Type B pancreatic cell (in vitro differentiated cells): Measurements from ENCODE around the gene PAQR5. TPM values are rescaled to one million over a fixed set of nuclear protein-coding genes. Genes with fewer than 3 reads are reported as not detected.
"Not testable (repeated sequence)": the region's sequence is repeated elsewhere in the genome, so short reads cannot be mapped to it uniquely, and the experiment has no call there.

Experiments
- DNase-seq: peaks from one replicate; pipeline ENCODE4 v3.0.0; 2021; ENCODE audit warnings: mixed read lengths; ENCODE audit not compliant: unreplicated experiment; ENCODE audit errors: extremely low spot score
- H3K27ac Mint-ChIP-seq: 2 replicates; pipeline ENCODE4 v1.8.0; 2021; ENCODE audit warnings: mild to moderate bottlenecking, mixed read lengths
- H3K27me3 Mint-ChIP-seq: 2 replicates; pipeline ENCODE4 v1.8.0; 2021; ENCODE audit warnings: mixed read lengths
- H3K36me3 Mint-ChIP-seq: 2 replicates; pipeline ENCODE4 v1.8.0; 2021; ENCODE audit warnings: mixed read lengths
- H3K4me1 Mint-ChIP-seq: one replicate; pipeline ENCODE4 v1.8.0; 2021; ENCODE audit warnings: mixed read lengths; ENCODE audit not compliant: unreplicated experiment
- H3K4me3 Mint-ChIP-seq: 2 replicates; pipeline ENCODE4 v1.8.0; 2021; ENCODE audit warnings: mild to moderate bottlenecking, mixed read lengths
- H3K9me3 Mint-ChIP-seq: 2 replicates; pipeline ENCODE4 v1.8.0; 2021; ENCODE audit warnings: mixed read lengths
- CTCF ChIP-seq: fragments of 200-600 bp; sonication (generic); conservative IDR thresholded peaks from 2 replicates; pipeline ENCODE4 v1.5.0; 2021; ENCODE audit warnings: antibody characterized with exemption, mild to moderate bottlenecking
- total RNA-seq: library from RNA; stranded (reverse); gene quantifications from 2 replicates; pipeline ENCODE4 v1.2.1, GENCODE V29; 2021; ENCODE audit warnings: low replicate concordance

The PAQR5 gene
- total RNA-seq, 1 donor from 2014 or later = 7.8 TPM

- Mint-ChIP-seq H3K9me3 (no peaks in the 10 kb centered on the region), H3K27ac (no peak overlapping the region), H3K36me3 (no peaks in the 10 kb centered on the region), H3K4me1 (peaks cover 15% of the 10 kb centered on the region), H3K4me3 (no peak overlapping the region), H3K27me3 (no peaks in the 10 kb centered on the region)
- no peak for DNase-seq
- TF ChIP-seq CTCF = no peak
Observed at GRCh38 chr15:69289342-69290146, 9.2 kb upstream of the PAQR5 start.

DNA sequence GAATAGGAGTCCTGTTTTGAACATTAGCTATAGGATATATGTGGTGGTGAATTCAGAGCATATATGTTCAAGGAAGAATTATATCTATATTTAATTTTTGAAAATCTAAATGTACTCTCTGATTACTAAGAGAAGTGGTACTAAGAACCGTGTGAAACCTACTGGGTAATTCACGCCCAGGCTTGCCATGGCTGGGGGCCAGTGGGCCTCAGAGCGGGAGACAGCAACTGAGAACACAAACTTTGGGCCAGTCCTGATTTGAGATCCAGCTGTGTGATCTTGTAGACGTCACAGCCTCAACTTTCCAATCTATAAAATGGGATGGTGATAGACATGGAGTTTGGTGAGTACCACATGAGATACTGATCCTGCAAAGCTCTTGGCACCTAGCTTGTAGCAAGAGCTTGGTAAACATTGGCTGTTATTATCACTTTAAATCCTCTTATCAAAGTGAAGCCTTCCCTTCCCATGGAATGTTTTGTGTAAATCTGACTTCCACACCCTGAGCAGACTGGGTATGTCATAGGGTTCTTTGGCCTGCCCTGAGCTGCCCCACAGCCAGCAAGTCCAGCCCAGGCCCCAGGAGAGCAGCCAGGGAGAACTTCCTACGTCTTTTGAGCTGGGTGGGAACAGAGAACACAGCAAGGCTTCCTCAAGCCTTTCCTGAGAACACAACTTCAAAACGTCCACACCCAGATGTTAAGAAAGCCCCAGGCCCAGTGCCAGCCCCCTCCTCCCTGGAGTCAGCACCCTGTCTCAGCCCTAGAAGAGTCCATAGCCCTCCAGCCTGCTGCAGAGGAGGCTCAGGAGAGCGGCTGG is 8.2 kb upstream of the PAQR5 start:
- Mint-ChIP-seq H3K27me3 (peaks cover 6% of the 10 kb centered on the region), H3K27ac (no peak overlapping the region), H3K9me3 (no peaks in the 10 kb centered on the region), H3K36me3 (no peaks in the 10 kb centered on the region), H3K4me3 (no peak overlapping the region), H3K4me1 (peaks cover 15% of the 10 kb centered on the region)
- no peak for TF ChIP-seq CTCF
- no peak for DNase-seq

DNA sequence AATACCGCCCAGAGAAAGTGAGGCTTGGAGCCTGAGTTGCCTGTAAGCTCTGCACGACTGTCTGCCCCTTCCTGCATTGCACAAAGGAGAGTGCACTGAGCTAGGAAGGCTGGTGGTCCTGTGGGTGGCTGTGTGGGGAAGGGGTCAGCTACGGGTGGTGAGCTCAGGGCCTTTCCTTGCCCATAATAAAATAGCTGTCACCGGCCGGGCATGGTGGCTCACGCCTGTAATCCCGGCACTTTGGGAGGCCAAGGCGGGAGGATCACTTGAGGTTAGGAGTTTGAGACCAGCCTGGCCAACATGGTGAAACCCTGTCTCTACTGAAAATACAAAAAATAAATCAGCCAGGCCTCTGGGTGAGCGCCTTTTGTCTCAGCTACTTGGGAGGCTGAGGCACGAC is 7.1 kb upstream of the PAQR5 start:
- H3K27ac Mint-ChIP-seq, H3K36me3 Mint-ChIP-seq, DNase-seq, H3K9me3 Mint-ChIP-seq, H3K4me3 Mint-ChIP-seq: not testable (repeated sequence)
- peaks cover 15% of the 10 kb centered on the region for H3K4me1 Mint-ChIP-seq
- peaks cover 17% of the 10 kb centered on the region for H3K27me3 Mint-ChIP-seq

- Mint-ChIP-seq H3K27ac (no peak overlapping the region), H3K4me3 (no peak overlapping the region), H3K36me3 (no peaks in the 10 kb centered on the region), H3K4me1 (peaks cover 15% of the 10 kb centered on the region), H3K27me3 (peaks cover 30% of the 10 kb centered on the region), H3K9me3 (no peaks in the 10 kb centered on the region)
- no peak for DNase-seq
- TF ChIP-seq CTCF = no peak
Observed at GRCh38 chr15:69292826-69293420, 5.8 kb upstream of the PAQR5 start.

DNA sequence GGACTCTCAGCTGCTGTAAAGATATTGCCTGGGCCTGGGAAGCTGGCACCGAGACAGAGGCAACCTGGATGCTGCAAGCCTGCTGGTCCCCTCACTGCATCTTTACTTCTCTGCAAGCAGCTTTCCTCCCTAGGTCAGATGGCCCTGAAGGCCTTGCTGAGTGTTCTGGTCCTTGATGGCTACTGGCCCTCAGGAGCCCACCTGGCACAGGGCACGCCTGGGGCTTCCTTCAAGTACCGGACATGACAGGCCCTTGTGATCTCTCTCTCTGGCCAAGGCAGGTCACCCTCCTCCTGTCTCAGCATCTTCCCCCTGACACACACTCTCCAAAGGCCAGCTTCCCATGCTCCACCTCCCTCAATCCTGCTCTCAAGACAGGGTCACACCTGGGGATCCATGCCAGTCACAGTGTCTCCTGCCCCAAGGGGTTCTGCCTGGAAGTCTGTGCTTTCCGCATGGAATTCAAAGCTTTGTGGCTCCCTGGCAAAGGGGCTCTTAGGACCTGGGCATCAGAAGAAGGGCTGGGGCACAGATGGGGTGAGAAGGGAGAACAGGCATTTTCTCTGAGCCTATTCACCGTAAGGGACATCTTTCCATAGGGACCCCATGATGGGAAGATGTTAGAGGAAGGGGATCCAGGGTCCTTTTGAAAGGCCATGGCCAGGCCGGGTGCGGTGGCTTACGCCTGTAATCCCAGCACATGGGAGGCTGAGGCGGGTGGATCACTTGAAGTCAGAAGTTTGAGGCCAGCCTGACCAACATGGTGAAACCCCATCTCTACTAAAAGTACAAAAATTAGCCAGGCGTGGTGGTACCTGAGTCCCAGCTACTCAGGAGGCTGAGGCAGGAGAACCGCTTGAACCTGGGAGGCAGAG is 4.7 kb upstream of the PAQR5 start:
- Mint-ChIP-seq H3K27ac (no peak overlapping the region), H3K27me3 (peaks cover 36% of the 10 kb centered on the region), H3K4me3 (no peak overlapping the region), H3K9me3 (no peaks in the 10 kb centered on the region), H3K36me3 (no peaks in the 10 kb centered on the region), H3K4me1 (peaks cover 10% of the 10 kb centered on the region)
- no peak for DNase-seq
- no peak for TF ChIP-seq CTCF
